SHP77 treated with DMSO at 0.1 percent for 48 hours (cell line): ENCODE measurements around the gene SHISAL1.
"Not testable (repeated sequence)": the region's sequence is repeated elsewhere in the genome, so short reads cannot be mapped to it uniquely, and the experiment has no call there.

Experiments
- DNase-seq: peaks from one replicate; lab custom pipeline; 2025; lab: John Stamatoyannopoulos, UW

SHISAL1 gene

DNA sequence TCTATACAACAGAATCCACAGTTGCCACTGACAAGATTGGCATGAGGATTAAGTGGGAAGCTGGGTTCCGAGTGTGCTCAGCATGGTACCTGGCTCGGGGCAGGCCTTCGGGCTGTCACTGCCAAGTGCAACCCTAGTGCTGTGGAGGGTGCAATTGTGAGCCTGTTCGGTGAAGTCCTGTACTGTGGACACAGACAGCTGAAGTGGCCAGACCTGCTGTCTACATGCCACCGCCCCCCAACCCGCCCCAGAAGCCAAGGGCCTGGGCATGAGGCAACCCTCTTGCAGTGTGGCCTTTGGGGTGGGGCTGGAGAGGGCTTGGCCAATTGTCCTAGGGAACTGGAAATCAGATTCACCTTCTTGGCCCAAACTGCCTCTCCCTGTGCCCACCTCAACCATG is 15.6 kb upstream of the SHISAL1 start:
- no peak for DNase-seq

DNA sequence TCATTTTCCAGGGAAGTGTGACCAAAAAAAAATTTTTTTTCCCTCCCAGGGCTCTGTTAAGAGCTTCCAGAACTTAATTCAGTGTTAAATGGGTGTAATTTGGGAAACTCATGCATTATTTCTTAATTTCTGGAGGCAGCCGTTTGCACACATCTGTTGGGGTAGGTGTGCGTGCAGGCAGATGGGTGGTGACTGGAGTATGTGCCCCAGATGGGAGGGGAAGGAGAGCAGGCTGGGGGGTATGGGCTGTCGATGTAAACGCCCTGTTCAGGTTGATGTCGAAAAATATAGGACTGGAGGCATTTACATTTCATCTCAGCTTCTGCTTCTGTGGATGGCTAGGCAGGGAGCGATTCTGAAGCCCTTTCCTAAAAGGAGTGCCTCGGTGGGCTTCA is 13.7 kb upstream of the SHISAL1 start:
- no peak for DNase-seq

GRCh38 chr22:44325718-44326490 is 13.2 kb upstream of the SHISAL1 start:
- peak; percentile 14 for DNase-seq

GRCh38 chr22:44323140-44323790 is 10.5 kb upstream of the SHISAL1 start:
- DNase-seq = not testable (repeated sequence)

GRCh38 chr22:44319685-44320084 is 6.9 kb upstream of the SHISAL1 start:
- DNase-seq = no peak

DNA sequence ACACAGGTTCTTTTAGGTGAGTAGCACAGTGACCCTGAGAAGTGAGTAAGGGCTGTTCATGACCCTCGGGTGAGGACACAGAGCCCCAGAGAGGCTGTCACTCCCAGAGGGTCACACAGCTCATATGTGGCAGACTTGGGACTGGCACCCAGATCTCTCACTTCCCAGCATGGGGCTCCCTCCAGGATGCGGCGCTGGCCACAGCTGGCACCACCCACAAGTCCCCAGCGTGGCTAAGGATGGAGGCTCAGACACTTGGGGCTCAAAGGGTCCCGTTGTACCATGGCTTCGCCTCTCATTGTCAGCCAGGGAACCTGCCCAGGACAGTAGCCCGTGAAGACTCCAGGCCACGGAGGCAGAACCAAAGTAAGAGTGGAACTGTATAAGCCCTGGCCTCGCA is 6.0 kb upstream of the SHISAL1 start:
- no peak for DNase-seq

DNA sequence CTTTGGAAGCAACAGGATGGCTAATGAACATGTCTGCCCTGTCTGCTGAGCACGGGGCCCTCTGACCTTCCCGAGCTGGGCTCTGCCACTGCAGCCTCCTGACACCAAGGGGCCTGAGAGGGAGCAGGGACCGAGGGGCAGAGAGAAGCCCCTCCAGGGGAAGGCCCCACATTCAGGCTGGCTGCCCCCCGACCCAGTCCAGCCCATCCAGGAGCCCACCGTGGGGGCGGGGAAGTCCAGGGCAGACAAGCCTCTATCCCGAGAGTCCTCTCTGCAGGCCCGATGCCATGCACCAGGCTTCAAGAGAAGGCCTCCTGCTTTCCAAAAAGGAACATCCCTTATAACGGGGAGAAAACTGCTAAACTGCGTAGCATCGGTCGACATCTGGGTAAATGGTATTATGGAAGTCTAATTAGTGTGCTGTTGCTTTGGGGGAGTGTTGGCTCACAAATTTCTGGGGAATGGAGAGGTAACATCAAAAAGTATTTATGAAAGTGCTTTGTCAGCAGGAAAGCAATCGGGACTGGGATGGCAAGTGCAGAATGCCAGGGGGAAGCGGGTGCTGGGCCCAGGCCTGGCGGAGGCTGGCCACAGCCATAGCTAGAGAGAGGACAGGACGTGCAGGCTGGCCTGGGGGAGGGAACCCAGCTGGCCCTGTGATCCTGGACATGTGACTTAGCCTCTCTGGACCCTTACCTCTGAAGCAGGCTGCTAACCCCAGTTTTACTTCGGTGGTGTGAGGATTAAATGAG is 5.3 kb upstream of the SHISAL1 start:
- DNase-seq = no peak

DNA sequence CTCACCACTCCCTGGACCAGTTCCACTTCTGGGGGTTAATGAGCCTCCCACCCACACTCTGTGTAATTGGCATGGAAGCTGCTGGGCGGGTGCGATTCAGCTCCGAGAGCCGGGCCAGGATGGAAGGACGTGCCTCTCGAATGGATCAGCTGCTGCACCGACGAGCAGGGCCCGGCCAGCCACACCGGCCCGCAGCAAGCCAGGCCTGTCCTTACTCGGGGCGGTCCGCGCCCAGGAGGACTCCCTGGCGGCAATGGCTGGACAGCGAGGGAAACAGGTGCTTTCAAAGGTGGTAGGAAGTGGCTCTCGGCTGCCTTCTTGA is 4.3 kb upstream of the SHISAL1 start:
- no peak for DNase-seq

GRCh38 chr22:44316393-44317122 is 3.8 kb upstream of the SHISAL1 start:
- DNase-seq = no peak

DNA sequence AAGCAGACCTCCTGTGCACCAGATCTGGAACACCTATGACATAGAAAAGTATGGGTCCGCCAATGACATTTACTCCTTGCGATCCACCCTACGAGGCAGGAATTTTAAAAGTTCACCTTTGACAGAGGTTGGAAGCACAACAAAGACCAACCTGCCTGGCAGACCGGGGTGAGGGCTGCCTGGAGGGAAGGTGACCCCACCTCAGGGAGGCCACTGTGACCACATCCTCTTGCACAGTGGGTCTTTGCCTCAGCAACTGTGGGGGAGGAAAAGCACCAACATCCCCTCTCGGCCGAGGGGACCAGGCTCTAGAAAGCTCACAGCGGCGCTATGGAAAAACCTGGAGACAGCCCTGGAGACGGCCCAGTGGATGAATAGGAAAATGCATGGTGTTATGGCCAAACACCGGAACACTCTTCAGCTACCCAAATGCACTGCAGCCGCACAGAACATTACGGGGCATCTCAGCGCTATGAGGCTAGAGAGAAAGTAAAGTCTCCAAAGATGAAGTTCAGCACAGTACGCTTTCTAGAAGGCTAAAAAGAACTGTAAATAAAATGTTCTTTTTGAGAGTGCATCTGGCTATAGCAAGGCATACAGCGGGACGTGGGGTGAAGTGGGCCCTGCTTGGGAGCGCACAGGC is 1.8 kb upstream of the SHISAL1 start:
- no peak for DNase-seq

DNA sequence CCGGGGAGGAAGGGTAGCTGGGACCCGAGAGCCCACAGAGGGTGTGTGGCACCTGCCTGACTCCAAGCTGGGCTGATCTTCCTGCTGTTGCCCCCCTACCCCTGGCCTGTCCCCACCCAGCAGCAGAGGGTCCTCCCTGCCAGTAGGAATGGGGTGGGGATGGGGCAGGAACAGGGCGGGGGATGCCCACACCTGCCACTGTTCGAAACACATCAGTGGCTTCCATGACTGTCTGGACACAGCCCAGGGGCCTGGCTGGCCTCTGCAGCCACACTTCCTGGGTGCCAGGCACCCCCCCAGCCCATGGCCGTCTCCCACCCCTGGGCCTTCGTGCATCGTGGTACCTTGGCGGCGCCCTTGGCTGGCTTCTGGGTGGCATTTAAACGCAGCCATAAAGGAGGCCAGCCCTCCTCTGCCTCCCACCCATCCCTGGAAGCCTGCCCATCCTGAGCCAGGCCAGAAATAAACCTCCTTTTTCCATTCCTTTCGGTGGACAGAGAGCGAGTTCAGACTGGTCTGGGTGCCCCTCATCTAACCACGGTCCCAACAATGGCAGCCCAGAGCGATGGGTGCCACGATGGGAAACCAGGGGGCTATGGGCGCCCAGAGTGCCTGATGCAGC is 745 bp upstream of the SHISAL1 start:
- DNase-seq = no peak

- no peak for DNase-seq
Observed at GRCh38 chr22:44311855-44312170, 938 bp downstream of the SHISAL1 start.

DNA sequence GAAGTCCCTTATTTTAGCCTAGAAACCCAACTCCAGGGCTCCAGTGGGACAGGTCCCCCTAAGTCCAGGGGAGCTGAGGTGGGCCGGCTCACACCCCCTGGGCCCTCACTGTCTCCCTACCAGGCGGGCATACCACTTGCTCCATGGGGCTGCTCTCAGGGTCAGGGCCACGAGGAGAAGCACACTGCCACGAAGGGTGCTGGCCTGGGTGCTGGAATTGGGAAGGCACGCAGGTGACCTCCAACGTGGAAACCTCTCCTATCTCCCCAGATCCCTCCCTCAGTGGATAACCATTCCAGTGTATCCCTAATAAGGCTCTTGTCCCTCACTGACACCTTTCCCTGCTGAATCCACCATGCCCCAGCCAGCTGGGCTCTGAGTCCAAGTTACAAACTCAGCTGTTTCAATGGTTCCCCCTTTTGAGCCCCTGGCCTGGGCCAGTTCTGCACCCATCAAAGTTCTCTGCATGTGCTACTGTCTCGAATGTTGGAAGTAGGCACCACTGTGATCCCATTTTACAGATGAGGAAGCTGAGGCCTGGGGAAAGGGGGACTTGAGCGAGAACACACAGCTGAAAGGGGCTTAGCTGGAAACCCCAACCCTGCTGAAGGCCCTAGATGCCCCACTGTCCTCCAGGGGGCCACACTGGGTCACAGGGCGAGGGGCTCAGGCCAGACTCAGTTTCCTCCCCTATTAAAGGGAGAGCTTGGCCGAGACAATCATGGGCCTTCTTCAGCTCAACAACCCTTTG is 1.5 kb downstream of the SHISAL1 start:
- no peak for DNase-seq

- DNase-seq = no peak
Observed at GRCh38 chr22:44309647-44310046, 3.1 kb downstream of the SHISAL1 start.

DNA sequence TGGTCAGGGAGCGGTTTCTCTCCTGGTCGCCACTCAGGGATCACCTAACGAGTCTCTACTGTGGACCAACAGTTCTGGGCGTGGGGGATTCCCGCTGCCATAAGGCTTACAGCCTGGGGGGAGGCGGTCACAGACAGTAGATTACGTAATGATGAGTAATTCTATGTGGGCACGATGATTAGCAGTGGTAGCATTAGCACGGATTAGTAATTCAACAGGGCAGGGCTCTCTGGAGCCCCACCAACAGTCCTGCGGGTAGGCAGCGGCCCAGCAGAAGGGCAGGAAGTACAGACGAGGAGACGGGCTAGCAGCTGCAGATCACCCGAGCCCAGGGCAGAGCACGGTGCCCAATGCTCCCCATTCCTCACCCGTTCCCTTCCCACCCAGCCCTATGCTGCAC is 3.6 kb downstream of the SHISAL1 start:
- no peak for DNase-seq

DNA sequence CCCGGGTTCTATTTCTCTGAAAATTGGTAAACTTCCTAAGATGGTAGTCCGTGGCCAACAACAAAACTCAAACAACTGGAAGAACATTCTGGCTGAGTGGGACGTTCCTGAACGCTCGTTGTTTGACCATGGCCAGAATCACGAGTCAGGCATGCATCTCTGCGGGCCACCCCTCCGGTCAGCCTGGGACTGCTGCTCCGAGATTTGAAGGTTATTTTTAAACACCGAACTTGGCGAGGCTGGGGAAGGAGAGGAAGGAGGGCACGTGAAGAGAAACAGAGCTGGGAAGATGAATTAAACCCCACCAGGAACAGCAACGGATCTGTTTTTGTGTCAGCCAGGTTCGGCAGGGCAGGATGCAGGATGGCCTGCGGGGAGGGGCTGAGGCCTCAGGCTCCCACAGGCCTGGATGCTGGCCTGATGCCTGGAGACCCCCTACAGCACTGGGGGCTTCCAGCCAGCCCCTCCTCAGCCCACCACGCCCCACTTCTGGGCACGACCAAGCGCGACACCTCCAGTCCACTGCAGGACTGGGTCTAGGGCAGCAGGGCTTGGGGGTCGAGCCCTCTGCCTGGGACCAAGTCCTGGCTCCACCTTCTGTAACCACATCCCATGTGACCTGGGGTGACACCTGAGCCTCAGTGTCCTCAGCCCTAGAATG is 5.1 kb downstream of the SHISAL1 start:
- no peak for DNase-seq

- DNase-seq = no peak
Observed at GRCh38 chr22:44305888-44306287, 6.9 kb downstream of the SHISAL1 start.

DNA sequence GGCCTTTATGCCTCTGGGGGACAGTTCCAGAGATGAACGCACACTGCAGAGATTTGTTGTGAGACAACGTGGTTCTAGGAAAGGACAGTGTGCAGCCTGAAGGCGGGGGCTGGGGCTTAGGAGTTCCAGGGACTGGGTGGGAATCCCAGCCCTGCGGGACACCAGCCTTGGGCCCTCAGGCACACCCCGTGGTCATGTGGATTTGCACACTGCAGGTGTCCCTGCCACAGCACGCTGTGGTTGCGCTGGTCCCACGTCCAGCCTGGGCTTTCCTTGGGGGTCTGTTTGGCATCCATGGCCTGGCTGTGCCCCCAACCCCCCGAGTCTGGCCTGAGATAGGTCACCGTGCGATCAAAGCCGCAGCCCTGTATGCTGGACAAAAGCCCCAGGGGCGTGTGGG is 7.3 kb downstream of the SHISAL1 start:
- DNase-seq = no peak

- DNase-seq = no peak
Observed at GRCh38 chr22:44304911-44305310, 7.8 kb downstream of the SHISAL1 start.

GRCh38 chr22:44304354-44304753 is 8.4 kb downstream of the SHISAL1 start:
- DNase-seq = no peak
